Liver (tissue), 9 donors: ENCODE results near the gene PAPOLA. TPM values are rescaled to one million over a fixed set of nuclear protein-coding genes. Genes with fewer than 3 reads are reported as not detected.
A peak's percentile ranks its signal among the peaks of the same experiment; 100 is the strongest.

Experiments
- DNase-seq: peaks from one replicate; pipeline ENCODE4 v3.0.0-alpha.2; 2017; ENCODE audit warnings: low spot score
- H3K27ac ChIP-seq, 2 donors: one replicate each; pipeline ENCODE4 v1.7.0; 2013; ENCODE audit warnings: inconsistent platforms in 2 of 2, low read length in 2 of 2, control low read depth in 1 of 2, low read depth in 1 of 2, mild to moderate bottlenecking in 1 of 2
- H3K27me3 ChIP-seq, 4 donors: one replicate each; pipeline versions ENCODE4 v1.6.1 to v1.7.0; 2013; ENCODE audit warnings: low read length in 3 of 4, inconsistent platforms in 1 of 4, mild to moderate bottlenecking in 1 of 4, moderate library complexity in 1 of 4; ENCODE audit not compliant: control insufficient read depth in 4 of 4, insufficient read depth in 4 of 4
- H3K36me3 ChIP-seq, 4 donors: one replicate each; pipeline versions ENCODE4 v1.6.1 to v1.7.0; 2013; ENCODE audit warnings: low read length in 3 of 4, mild to moderate bottlenecking in 3 of 4, low read depth in 1 of 4, moderate library complexity in 1 of 4; ENCODE audit not compliant: control insufficient read depth in 4 of 4, insufficient read depth in 3 of 4
- H3K4me1 ChIP-seq, 4 donors: one replicate each; pipeline versions ENCODE4 v1.6.1 to v1.7.0; 2013; ENCODE audit warnings: low read length in 3 of 4, mild to moderate bottlenecking in 3 of 4, moderate library complexity in 1 of 4; ENCODE audit not compliant: control insufficient read depth in 4 of 4, insufficient read depth in 4 of 4
- H3K4me3 ChIP-seq, 3 donors: one replicate each; pipeline versions ENCODE4 v1.6.1 to v1.7.0; 2013; ENCODE audit warnings: low read length in 3 of 3, control low read depth in 1 of 3, low read depth in 1 of 3, mild to moderate bottlenecking in 1 of 3
- H3K9ac ChIP-seq, 2 donors: one replicate each; pipeline ENCODE4 v1.7.0; 2013; ENCODE audit warnings: low read length in 2 of 2, mild to moderate bottlenecking in 2 of 2, moderate library complexity in 2 of 2, control low read depth in 1 of 2, low read depth in 1 of 2
- H3K9me3 ChIP-seq, 4 donors: one replicate each; pipeline versions ENCODE4 v1.6.1 to v1.7.0; 2013; ENCODE audit warnings: low read length in 3 of 4; ENCODE audit not compliant: control insufficient read depth in 4 of 4
- ATF3 ChIP-seq: IDR thresholded peaks from 2 replicates; pipeline ENCODE4 v1.6.1; 2016; ENCODE audit warnings: antibody characterized with exemption
- CTCF ChIP-seq: fragments of 150-350 bp; IDR thresholded peaks from 2 replicates; pipeline ENCODE4 v1.5.1; 2017; ENCODE audit warnings: improper control_type of control experiment, low read depth, low read length; ENCODE audit not compliant: missing input control
- EGR1 ChIP-seq, 2 donors: IDR thresholded peaks; 2 replicates each; pipeline ENCODE4 v1.6.1; 2016 to 2018; ENCODE audit warnings: antibody characterized with exemption in 2 of 2, low read depth in 2 of 2
- FOXA2 ChIP-seq: IDR thresholded peaks from 2 replicates; pipeline ENCODE4 v1.6.1; 2016; ENCODE audit warnings: antibody characterized with exemption
- GABPA ChIP-seq, 2 donors: IDR thresholded peaks in 1 of 2; conservative IDR thresholded peaks in 1 of 2; 2 replicates each; pipeline ENCODE4 v1.6.1; 2016; ENCODE audit warnings: antibody characterized with exemption in 2 of 2, mild to moderate bottlenecking in 1 of 2, moderate library complexity in 1 of 2
- HNF4A ChIP-seq, 2 donors: conservative IDR thresholded peaks; 2 replicates each; pipeline ENCODE4 v1.6.1; 2016; ENCODE audit warnings: antibody characterized with exemption in 2 of 2, mild to moderate bottlenecking in 2 of 2
- HNF4G ChIP-seq: IDR thresholded peaks from 2 replicates; pipeline ENCODE4 v1.6.1; 2016; ENCODE audit warnings: antibody characterized with exemption
- JUND ChIP-seq, 2 donors: IDR thresholded peaks; 2 replicates each; pipeline ENCODE4 v1.6.1; 2016; ENCODE audit warnings: antibody characterized with exemption in 2 of 2
- MAX ChIP-seq: IDR thresholded peaks from 2 replicates; pipeline ENCODE4 v1.6.1; 2016; ENCODE audit warnings: antibody characterized with exemption
- NR2F2 ChIP-seq: IDR thresholded peaks from 2 replicates; pipeline ENCODE4 v1.6.1; 2016; ENCODE audit warnings: antibody characterized with exemption
- RAD21 ChIP-seq, 2 donors: IDR thresholded peaks; 2 replicates each; pipeline ENCODE4 v1.6.1; 2016; ENCODE audit warnings: antibody characterized with exemption in 2 of 2, mild to moderate bottlenecking in 2 of 2
- REST ChIP-seq: IDR thresholded peaks from 2 replicates; pipeline ENCODE4 v1.6.1; 2016; ENCODE audit warnings: antibody characterized with exemption, mild to moderate bottlenecking
- RXRA ChIP-seq, 2 donors: IDR thresholded peaks; 2 replicates each; pipeline ENCODE4 v1.6.1; 2017 to 2018; ENCODE audit warnings: antibody characterized with exemption in 2 of 2, mild to moderate bottlenecking in 1 of 2
- SP1 ChIP-seq: IDR thresholded peaks from 2 replicates; pipeline ENCODE4 v1.6.1; 2018; ENCODE audit warnings: antibody characterized with exemption, mild to moderate bottlenecking
- TAF1 ChIP-seq: conservative IDR thresholded peaks from 2 replicates; pipeline ENCODE4 v1.6.1; 2016; ENCODE audit warnings: antibody characterized with exemption, mild to moderate bottlenecking
- ZBTB33 ChIP-seq: IDR thresholded peaks from 2 replicates; pipeline ENCODE4 v1.6.1; 2016; ENCODE audit warnings: antibody characterized with exemption
- WGBS: extraction: QIAGEN DNeasy Blood & Tissue Kit; methylation state at CpG from one replicate; pipeline ENCODE4 v1.1.7; 2013; 5-methylcytosine and 5-hydroxymethylcytosine counted together
- polyA plus RNA-seq, 2 donors: library from polyadenylated mRNA; stranded (reverse) in 1 of 2; unstranded in 1 of 2; fragments of 200-250 nt in 1 of 2; fragments of >200 nt in 1 of 2; fragmentation: Nextera tagmentation in 1 of 2; extraction: Ambion mirVana in 1 of 2; gene quantifications; one replicate each; pipeline versions ENCODE4 v1.2.1 to v1.2.3, GENCODE V29; 2013 to 2015
- total RNA-seq, 2 donors: library from RNA; depleted of rRNA; stranded (reverse); fragments of >200 nt; gene quantifications; one replicate each; pipeline ENCODE4 v1.2.3, GENCODE V29; 2014
- donor health status: healthy.
- donor health status: healthy.
- donor health status: healthy.
- donor health status: healthy.
- donor health status: healthy.

Gene PAPOLA
- total and polyA plus RNA-seq, 4 donors = 29.4 to 107 (median 71.6) TPM

- TF ChIP-seq GABPA (IDR thresholded peaks at IDR 0.05 in 1 of 2, conservative IDR thresholded peaks at IDR 0.05 in 1 of 2) (no peak), ZBTB33 (no peak), TAF1 (no peak), NR2F2 (no peak), MAX (no peak), JUND (IDR thresholded peaks at IDR 0.05) (no peak), SP1 (no peak)
Observed at GRCh38 chr14:96554315-96554910, 52.2 kb downstream of the PAPOLA start (continued).

GRCh38 chr14:96559571-96559970 lies 57.4 kb downstream of the PAPOLA start:
- Histone ChIP-seq H3K27ac (no peak overlapping the region), H3K27me3 (no peaks in the 10 kb centered on the region), H3K9me3 (no peaks in the 10 kb centered on the region), H3K4me1 (peaks cover 0 to 4% (median 1%) of the 10 kb centered on the region in 4 donors), H3K36me3 (peaks cover 2 to 46% (median 29%) of the 10 kb centered on the region in 4 donors), H3K4me3 (no peak overlapping the region), H3K9ac (no peak overlapping the region)
- TF ChIP-seq RXRA (IDR thresholded peaks at IDR 0.05) = no peak
- WGBS = 74% methylated on average over 1 of the region's 1 CpG
- no peak for DNase-seq

- H3K4me1 ChIP-seq = no peaks in the 10 kb centered on the region
- DNase-seq = no peak
- no peaks in the 10 kb centered on the region for H3K9me3 ChIP-seq
- TF ChIP-seq RAD21 (IDR thresholded peaks at IDR 0.05) (peak; percentile 31 to 49), NR2F2 (no peak)
- H3K27ac ChIP-seq = no peak overlapping the region
- 88% methylated on average over 1 of the region's 1 CpG for WGBS
- no peaks in the 10 kb centered on the region for H3K27me3 ChIP-seq
- H3K36me3 ChIP-seq = peaks cover 2 to 44% (median 18%) of the 10 kb centered on the region in 4 donors
- H3K9ac ChIP-seq = no peak overlapping the region
- H3K4me3 ChIP-seq = no peak overlapping the region
Observed at GRCh38 chr14:96564389-96564788, 62.2 kb downstream of the PAPOLA start.

- Histone ChIP-seq H3K4me1 (no peaks in the 10 kb centered on the region), H3K9ac (no peak overlapping the region), H3K9me3 (no peaks in the 10 kb centered on the region), H3K27ac (no peak overlapping the region), H3K27me3 (no peaks in the 10 kb centered on the region), H3K36me3 (peaks cover 0 to 40% (median 17%) of the 10 kb centered on the region in 4 donors), H3K4me3 (no peak overlapping the region)
- 91% methylated on average over 2 of the region's 2 CpGs for WGBS
- no peak for DNase-seq
- TF ChIP-seq RAD21 (IDR thresholded peaks at IDR 0.05) (no peak), GABPA (IDR thresholded peaks at IDR 0.05 in 1 of 2, conservative IDR thresholded peaks at IDR 0.05 in 1 of 2) (no peak), HNF4A (conservative IDR thresholded peaks at IDR 0.05) (no peak), CTCF (no peak), NR2F2 (no peak), ZBTB33 (no peak), EGR1 (IDR thresholded peaks at IDR 0.05; ENCODE audit: low read depth in 2 of 2) (no peak), ATF3 (no peak), TAF1 (no peak), HNF4G (no peak), FOXA2 (no peak), REST (no peak)
Observed at GRCh38 chr14:96565811-96566210, 63.6 kb downstream of the PAPOLA start.
